CD4-positive, CD25-positive, alpha-beta regulatory T cell (primary cell): ENCODE measurements around the gene ZNF652. TPM values are rescaled to one million over a fixed set of nuclear protein-coding genes. Genes with fewer than 3 reads are reported as not detected.

ENCODE experiments used
- polyA plus RNA-seq, 4 donors: library from polyadenylated mRNA; unstranded; fragments of 300-500 nt; fragmentation: Illumina TruSeq; gene quantifications; one replicate each; pipeline ENCODE4 v1.2.3, GENCODE V29; 2021
- total RNA-seq: library from RNA; stranded (reverse); gene quantifications from one replicate; pipeline ENCODE4 v1.2.3, GENCODE V29; 2022

Gene ZNF652
- total and polyA plus RNA-seq, 5 donors from 2014 or later, result 8.9 to 34.4 (median 16.1) TPM

Other genes with a start within 250 kb of the ZNF652 start
- gene B4GALNT2, start 229.5 kb downstream of the ZNF652 start, total RNA-seq, result not detected
- gene B4GALNT2, start 229.5 kb downstream of the ZNF652 start, polyA plus RNA-seq, result not detected
- gene GNGT2, start 151.7 kb downstream of the ZNF652 start, total RNA-seq, result 1.5 TPM
- gene GNGT2, start 151.7 kb downstream of the ZNF652 start, polyA plus RNA-seq, result 10 to 100 TPM in 1 of 4 donors, 1 to 10 TPM in 3; 4.1 to 11.4 (median 7.4) TPM
- 6.5 TPM for gene ABI3, start 151.5 kb downstream of the ZNF652 start, total RNA-seq
- gene ABI3, start 151.5 kb downstream of the ZNF652 start, polyA plus RNA-seq, result 10 to 100 TPM; 12.1 to 27.6 (median 17.3) TPM
- not detected for gene PHOSPHO1, start 131.5 kb downstream of the ZNF652 start, total RNA-seq
- gene PHOSPHO1, start 131.5 kb downstream of the ZNF652 start, polyA plus RNA-seq, result under 1 TPM in 3 of 4 donors, not detected in 1; 0.11 to 0.24 (median 0.15) TPM
- gene PHB1, start 52.6 kb upstream of the ZNF652 start, total RNA-seq, result 47.8 TPM
- 100 to 1,000 TPM; 133 to 160 (median 137) TPM for gene PHB1, start 52.6 kb upstream of the ZNF652 start, polyA plus RNA-seq
- gene NGFR, start 133.0 kb upstream of the ZNF652 start, total RNA-seq, result 0.32 TPM
- gene NGFR, start 133.0 kb upstream of the ZNF652 start, polyA plus RNA-seq, result not detected
- not detected for gene NXPH3, start 213.6 kb upstream of the ZNF652 start, total RNA-seq
- not detected for gene NXPH3, start 213.6 kb upstream of the ZNF652 start, polyA plus RNA-seq